IMR-90 (cell line): ENCODE measurements around the gene CAMKMT. TPM values are rescaled to one million over a fixed set of nuclear protein-coding genes. Genes with fewer than 3 reads are reported as not detected.

Experiments used
- ATAC-seq: fragments of 200-7000 bp; cut with Tn5 transposase; 2 replicates; pipeline ENCODE4 v1.9.1; 2020; ENCODE audit warnings: low read depth, mild to moderate bottlenecking, moderate library complexity
- BruUV-seq: library from RNA; stranded (reverse); fragments of 400-500 nt; replicated peaks from 2 replicates; lab custom pipeline; 2021; lab: Mats Ljungman, UMichigan
- CTCF ChIA-PET: fragments of 300-600 bp; formaldehyde crosslinking; extraction: SDS; loops from one replicate; lab custom pipeline; 2021; ENCODE audit warnings: antibody characterized with exemption; lab: Yijun Ruan, JAX
- POLR2A ChIA-PET: fragments of 300-600 bp; sonication (Branson Sonifier 250); formaldehyde crosslinking; loops from one replicate; lab custom pipeline; 2022; ENCODE audit warnings: antibody characterized with exemption; ENCODE audit not compliant: unreplicated experiment; lab: Charles Lee
- DNase-seq: peaks from one replicate; pipeline ENCODE4 v3.0.0; 2013
- H2AFZ ChIP-seq: replicated peaks from 2 replicates; pipeline ENCODE3; 2013; ENCODE audit warnings: low read length, mild to moderate bottlenecking; ENCODE audit not compliant: poor library complexity
- H2AK5ac ChIP-seq: 2 replicates; pipeline ENCODE4 v1.6.1; 2013; ENCODE audit warnings: low read depth, low read length, inconsistent platforms
- H2AK9ac ChIP-seq: replicated peaks from 2 replicates; pipeline ENCODE3; 2013; ENCODE audit warnings: mild to moderate bottlenecking, low read depth, low read length, moderate library complexity; ENCODE audit not compliant: poor library complexity
- H2BK120ac ChIP-seq: 2 replicates; pipeline ENCODE4 v1.6.1; 2013; ENCODE audit warnings: low read depth, low read length, inconsistent platforms
- H2BK15ac ChIP-seq: 3 replicates; pipeline ENCODE4 v1.6.1; 2013; ENCODE audit warnings: low read depth, low read length, inconsistent platforms
- H2BK20ac ChIP-seq: 2 replicates; pipeline ENCODE4 v1.6.1; 2013; ENCODE audit warnings: low read depth, mild to moderate bottlenecking, inconsistent platforms, low read length, moderate library complexity
- H2BK5ac ChIP-seq: 2 replicates; pipeline ENCODE4 v1.6.1; 2013; ENCODE audit warnings: mild to moderate bottlenecking, low read depth, low read length, inconsistent platforms; ENCODE audit not compliant: poor library complexity, severe bottlenecking
- H3K14ac ChIP-seq: replicated peaks from 2 replicates; pipeline ENCODE4 v1.6.1; 2013; ENCODE audit warnings: low read depth, low read length, inconsistent platforms
- H3K18ac ChIP-seq: 2 replicates; pipeline ENCODE4 v1.6.1; 2013; ENCODE audit warnings: low read depth, low read length, control low read depth
- H3K23ac ChIP-seq: 2 replicates; pipeline ENCODE4 v1.6.1; 2013; ENCODE audit warnings: low read depth, low read length, inconsistent platforms
- H3K27ac ChIP-seq: 2 replicates; pipeline ENCODE4 v1.5.1; 2013; ENCODE audit warnings: mild to moderate bottlenecking, control low read depth, low read length; ENCODE audit not compliant: insufficient read depth
- H3K27me3 ChIP-seq: 2 replicates; pipeline ENCODE4 v1.6.1; 2013; ENCODE audit warnings: low read length; ENCODE audit not compliant: control insufficient read depth, insufficient read depth
- H3K36me3 ChIP-seq: 2 replicates; pipeline ENCODE4 v1.6.1; 2013; ENCODE audit warnings: low read length, mixed read lengths; ENCODE audit not compliant: control insufficient read depth, insufficient read depth
- H3K4ac ChIP-seq: 2 replicates; pipeline ENCODE4 v1.6.1; 2013; ENCODE audit warnings: low read depth, low read length, inconsistent platforms
- H3K4me1 ChIP-seq: 2 replicates; pipeline ENCODE4 v1.6.1; 2013; ENCODE audit warnings: low read length, mixed read lengths; ENCODE audit not compliant: control insufficient read depth, insufficient read depth
- H3K4me2 ChIP-seq: 2 replicates; pipeline ENCODE4 v1.6.1; 2013; ENCODE audit warnings: low read depth, mild to moderate bottlenecking, control low read depth, low read length, moderate library complexity
- H3K4me3 ChIP-seq: 2 replicates; pipeline ENCODE4 v1.5.1; 2013; ENCODE audit warnings: low read depth, mild to moderate bottlenecking, control low read depth, low read length, moderate library complexity; ENCODE audit not compliant: insufficient read depth
- H3K56ac ChIP-seq: 2 replicates; pipeline ENCODE4 v1.6.1; 2013; ENCODE audit warnings: low read length, inconsistent platforms; ENCODE audit not compliant: insufficient read depth; ENCODE audit errors: extremely low read depth
- H3K79me1 ChIP-seq, 2 experiments: 2 replicates each; pipeline ENCODE4 v1.6.1; 2013; ENCODE audit warnings: low read length in 2 of 2, inconsistent platforms in 1 of 2, low read depth in 1 of 2
- H3K9ac ChIP-seq: 2 replicates; pipeline ENCODE4 v1.6.1; 2013; ENCODE audit warnings: low read depth, low read length, control low read depth
- H3K9me1 ChIP-seq: 2 replicates; pipeline ENCODE4 v1.6.1; 2013; ENCODE audit warnings: low read length, inconsistent platforms; ENCODE audit not compliant: insufficient read depth
- H3K9me3 ChIP-seq: 2 replicates; pipeline ENCODE4 v1.6.1; 2013; ENCODE audit warnings: low read length; ENCODE audit not compliant: control insufficient read depth, insufficient read depth
- H4K20me1 ChIP-seq: 2 replicates; pipeline ENCODE4 v1.6.1; 2013; ENCODE audit warnings: low read length, inconsistent platforms; ENCODE audit not compliant: insufficient read depth
- H4K5ac ChIP-seq: 2 replicates; pipeline ENCODE4 v1.6.1; 2013; ENCODE audit warnings: mild to moderate bottlenecking, low read depth, low read length, control low read depth
- H4K8ac ChIP-seq, 2 experiments: 2 replicates each; pipeline ENCODE4 v1.6.1; 2013; ENCODE audit warnings: low read depth in 2 of 2, low read length in 2 of 2, control low read depth in 1 of 2, inconsistent platforms in 1 of 2
- H4K91ac ChIP-seq: 2 replicates; pipeline ENCODE4 v1.6.1; 2013; ENCODE audit warnings: low read depth, low read length, inconsistent platforms; ENCODE audit not compliant: insufficient read depth
- BHLHE40 ChIP-seq: fragments of 150-350 bp; IDR thresholded peaks from 2 replicates; pipeline ENCODE4 v1.6.1; 2016; ENCODE audit warnings: mild to moderate bottlenecking, low read depth, low read length
- CEBPB ChIP-seq: IDR thresholded peaks from 2 replicates; pipeline ENCODE4 v1.6.1; 2012; ENCODE audit warnings: low read depth, low read length, improper control_type of control experiment
- CHD1 ChIP-seq: IDR thresholded peaks from 2 replicates; pipeline ENCODE4 v1.6.1; 2012; ENCODE audit warnings: low read depth, low read length, improper control_type of control experiment
- CTCF ChIP-seq: conservative IDR thresholded peaks from 2 replicates; pipeline ENCODE4 v1.5.1; 2012; ENCODE audit warnings: mild to moderate bottlenecking, low read depth, low read length, improper control_type of control experiment
- FOS ChIP-seq: fragments of 150-350 bp; IDR thresholded peaks from 2 replicates; pipeline ENCODE4 v1.6.1; 2016; ENCODE audit warnings: low read depth, low read length
- MAFK ChIP-seq: IDR thresholded peaks from 2 replicates; pipeline ENCODE4 v1.6.1; 2012; ENCODE audit warnings: low read depth, low read length, improper control_type of control experiment
- MAZ ChIP-seq: IDR thresholded peaks from 2 replicates; pipeline ENCODE4 v1.6.1; 2012; ENCODE audit warnings: low read depth, mild to moderate bottlenecking, low read length, improper control_type of control experiment, moderate library complexity, borderline replicate concordance
- MXI1 ChIP-seq: IDR thresholded peaks from 2 replicates; pipeline ENCODE4 v1.6.1; 2012; ENCODE audit warnings: low read depth, mild to moderate bottlenecking, low read length, moderate library complexity, borderline replicate concordance
- NFE2L2 ChIP-seq: fragments of 150-350 bp; IDR thresholded peaks from 2 replicates; pipeline ENCODE4 v1.6.1; 2016; ENCODE audit warnings: low read depth, mild to moderate bottlenecking, low read length
- POLR2A ChIP-seq: IDR thresholded peaks from 2 replicates; pipeline ENCODE4 v1.6.1; 2012; ENCODE audit warnings: mild to moderate bottlenecking, low read depth, low read length
- RAD21 ChIP-seq: IDR thresholded peaks from 2 replicates; pipeline ENCODE4 v1.6.1; 2012; ENCODE audit warnings: low read length, improper control_type of control experiment
- RCOR1 ChIP-seq: IDR thresholded peaks from 2 replicates; pipeline ENCODE4 v1.6.1; 2012; ENCODE audit warnings: mild to moderate bottlenecking, low read length, improper control_type of control experiment; ENCODE audit not compliant: insufficient replicate concordance
- RFX5 ChIP-seq: IDR thresholded peaks from 2 replicates; pipeline ENCODE4 v1.8.0; 2012; ENCODE audit warnings: low read depth, mild to moderate bottlenecking, low read length, moderate library complexity
- SMC3 ChIP-seq: fragments of 150-350 bp; IDR thresholded peaks from 2 replicates; pipeline ENCODE4 v1.6.1; 2016; ENCODE audit warnings: low read depth, mild to moderate bottlenecking, antibody characterized with exemption, low read length, moderate library complexity
- whole genome bisulfite sequencing, 2 experiments: methylation state at CpG; one replicate each; pipeline versions ENCODE4 v1.1.5 to v1.1.7; 2013; ENCODE audit warnings: missing lambda C conversion rate in 2 of 2; ENCODE audit not compliant: insufficient read length in 1 of 2; ENCODE audit errors: extremely low coverage in 2 of 2; 5-methylcytosine and 5-hydroxymethylcytosine counted together
- dilution Hi-C: fragments of 300-500 bp; cut with HindIII; formaldehyde crosslinking; loops from one replicate; pipeline ENCODE4 v1.14.3; 2018; ENCODE audit warnings: low sequenced_read_pairs; ENCODE audit not compliant: unreplicated experiment
- in situ Hi-C: fragments of 300-500 bp; cut with MboI; formaldehyde crosslinking; loops from 3 replicates; pipeline ENCODE4 v1.14.3; 2019; ENCODE audit warnings: low sequenced_read_pairs, inconsistent platforms, mixed read lengths
- intact Hi-C: fragments of 100-400 bp; cut with micrococcal nuclease; formaldehyde crosslinking; loops from 2 replicates; pipeline ENCODE4 v1.10.0; 2022
- polyA plus RNA-seq, 3 experiments: library from polyadenylated mRNA; depleted of rRNA; stranded (reverse); fragments of >200 nt; gene quantifications; 2 replicates each; pipeline ENCODE4 v1.2.3, GENCODE V29; 2012; ENCODE audit warnings: low replicate concordance in 1 of 3
- total RNA-seq: library from RNA; depleted of rRNA; stranded (reverse); fragments of >200 nt; gene quantifications from 2 replicates; pipeline ENCODE4 v1.2.3, GENCODE V29; 2012
- TF ChIP-seq, protein P1 (sequence below): fragments of 150-350 bp; IDR thresholded peaks from 2 replicates; pipeline ENCODE4 v1.6.1; 2016; ENCODE audit warnings: low read depth, mild to moderate bottlenecking, low read length, moderate library complexity, borderline replicate concordance
- TF ChIP-seq, protein P2 (sequence below): fragments of 150-350 bp; IDR thresholded peaks from 2 replicates; pipeline ENCODE4 v1.6.1; 2017; ENCODE audit warnings: mild to moderate bottlenecking, antibody characterized with exemption, low read length, low read depth

CAMKMT gene
- total and polyA plus RNA-seq, 2 of the 4 experiments (the other 2 are of a cell fraction) = 4.4 to 6.8 TPM

GRCh38 chr2:44708661-44709000 is 346.9 kb downstream of the CAMKMT start:
- Histone ChIP-seq H3K18ac (no peak overlapping the region), H2AK9ac (no peak overlapping the region), H2BK20ac (no peak overlapping the region), H2BK5ac (no peak overlapping the region), H4K20me1 (no peaks in the 10 kb centered on the region), H3K36me3 (no peaks in the 10 kb centered on the region), H4K5ac (no peak overlapping the region), H3K4ac (no peak overlapping the region), H3K9me1 (no peaks in the 10 kb centered on the region), H3K79me1 (no peaks in the 10 kb centered on the region), H2BK120ac (no peak overlapping the region), H3K56ac (no peak overlapping the region), H3K4me3 (no peak overlapping the region), H2AK5ac (no peak overlapping the region), H3K4me1 (no peaks in the 10 kb centered on the region), H2AFZ (no peak overlapping the region), H3K4me2 (no peak overlapping the region), H4K91ac (no peak overlapping the region), H4K8ac (no peak overlapping the region), H3K27me3 (no peaks in the 10 kb centered on the region), H3K27ac (no peak overlapping the region), H2BK15ac (no peak overlapping the region), H3K9me3 (no peaks in the 10 kb centered on the region), H3K14ac (no peak overlapping the region), H3K23ac (no peak overlapping the region), H3K9ac (no peak overlapping the region)
- no CpG with 5 or more reads among the region's 3 CpGs for WGBS, 2 experiments
- in situ Hi-C loops = no loop called here
- DNase-seq (no peak), ATAC-seq (no peak)
- BruUV-seq = no TSS peak
- POLR2A ChIA-PET = no interaction called here
- CTCF ChIA-PET = interaction anchor here (0.7 to 1.3 kb wide), 4 partner anchors 15 to 316 kb away, joined by 3 to 4 read pairs (median 4); no protein-coding TSS in a partner anchor
- no peak for TF ChIP-seq MXI1
- TF ChIP-seq MAFK = no peak
- no peak for TF ChIP-seq RFX5
- TF ChIP-seq BHLHE40 = no peak
- no peak for TF ChIP-seq SMC3
- no peak for TF ChIP-seq CEBPB
- no peak for TF ChIP-seq CTCF
- TF ChIP-seq MAZ = no peak
- TF ChIP-seq, protein P1, sequence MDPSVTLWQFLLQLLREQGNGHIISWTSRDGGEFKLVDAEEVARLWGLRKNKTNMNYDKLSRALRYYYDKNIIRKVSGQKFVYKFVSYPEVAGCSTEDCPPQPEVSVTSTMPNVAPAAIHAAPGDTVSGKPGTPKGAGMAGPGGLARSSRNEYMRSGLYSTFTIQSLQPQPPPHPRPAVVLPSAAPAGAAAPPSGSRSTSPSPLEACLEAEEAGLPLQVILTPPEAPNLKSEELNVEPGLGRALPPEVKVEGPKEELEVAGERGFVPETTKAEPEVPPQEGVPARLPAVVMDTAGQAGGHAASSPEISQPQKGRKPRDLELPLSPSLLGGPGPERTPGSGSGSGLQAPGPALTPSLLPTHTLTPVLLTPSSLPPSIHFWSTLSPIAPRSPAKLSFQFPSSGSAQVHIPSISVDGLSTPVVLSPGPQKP = no peak
- TF ChIP-seq CHD1 = no peak
- TF ChIP-seq, protein P2, sequence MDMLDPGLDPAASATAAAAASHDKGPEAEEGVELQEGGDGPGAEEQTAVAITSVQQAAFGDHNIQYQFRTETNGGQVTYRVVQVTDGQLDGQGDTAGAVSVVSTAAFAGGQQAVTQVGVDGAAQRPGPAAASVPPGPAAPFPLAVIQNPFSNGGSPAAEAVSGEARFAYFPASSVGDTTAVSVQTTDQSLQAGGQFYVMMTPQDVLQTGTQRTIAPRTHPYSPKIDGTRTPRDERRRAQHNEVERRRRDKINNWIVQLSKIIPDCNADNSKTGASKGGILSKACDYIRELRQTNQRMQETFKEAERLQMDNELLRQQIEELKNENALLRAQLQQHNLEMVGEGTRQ = no peak
- TF ChIP-seq NFE2L2 = no peak
- TF ChIP-seq FOS = no peak
- TF ChIP-seq POLR2A = no peak
- TF ChIP-seq RAD21 = no peak
- no peak for TF ChIP-seq RCOR1
- dilution Hi-C loops = no loop called here
- intact Hi-C loops = no loop called here
